K562 (cell line): ENCODE data around the gene FAM177B. TPM values are rescaled to one million over a fixed set of nuclear protein-coding genes. Genes with fewer than 3 reads are reported as not detected.
A peak's percentile ranks its signal among the peaks of the same experiment; 100 is the strongest.

Source experiments
- ATAC-seq: fragments of 200-7000 bp; cut with Tn5 transposase; 3 replicates; pipeline ENCODE4 v1.9.1; 2020; ENCODE audit warnings: moderate library complexity
- BruUV-seq: library from RNA; stranded (reverse); fragments of 400-500 nt; replicated peaks from 2 replicates; lab custom pipeline; 2021; lab: Mats Ljungman, UMichigan
- CTCF ChIA-PET: fragments of 300-600 bp; formaldehyde crosslinking; extraction: SDS; loops from one replicate; lab custom pipeline; 2021; ENCODE audit warnings: low intra/inter-chr PET ratio; lab: Yijun Ruan, JAX
- POLR2A ChIA-PET: fragments of 300-600, 350-650 bp; sonication (Branson Sonifier 250); formaldehyde crosslinking; extraction: SDS; loops from one replicate; lab custom pipeline; 2021; ENCODE audit warnings: antibody characterized with exemption, inconsistent platforms; lab: Yijun Ruan, JAX
- DNase-seq, 4 experiments: peaks; one replicate each; pipeline versions ENCODE4 v3.0.0 to v3.0.0-alpha.2; 2011 to 2018; ENCODE audit warnings: low spot score in 3 of 4, mixed read lengths in 3 of 4; ENCODE audit errors: extremely low read depth in 1 of 4
- FAIRE-seq: peaks from 2 replicates; lab custom pipeline; 2011; peaks lifted over from hg19 to GRCh38; lab: Jason Lieb, UNC
- H2AFZ ChIP-seq: 2 replicates; pipeline ENCODE4 v1.6.0; 2011; ENCODE audit warnings: low read depth, low read length, control low read depth, inconsistent platforms
- H3K27ac ChIP-seq: fragments of 200-600 bp; 3 replicates; pipeline ENCODE4 v1.8.0; 2011; ENCODE audit warnings: low read depth, mild to moderate bottlenecking, control low read depth, inconsistent platforms, low read length, moderate library complexity, mixed read lengths; ENCODE audit errors: extremely low read depth
- H3K27me3 ChIP-seq, 2 experiments: fragments of 300-600 bp in 1 of 2; 2 replicates in 1 of 2; 3 replicates in 1 of 2; pipeline versions ENCODE4 v1.6.0 to v1.8.0; 2011; ENCODE audit warnings: inconsistent platforms in 2 of 2, low read length in 2 of 2, mild to moderate bottlenecking in 1 of 2, mixed read lengths in 1 of 2, moderate library complexity in 1 of 2; ENCODE audit not compliant: control insufficient read depth in 2 of 2, insufficient read depth in 2 of 2
- H3K36me3 ChIP-seq: fragments of 300-600 bp; 3 replicates; pipeline ENCODE4 v1.8.0; 2011; ENCODE audit warnings: mild to moderate bottlenecking, low read length, inconsistent platforms; ENCODE audit not compliant: control insufficient read depth, insufficient read depth
- H3K4me1 ChIP-seq, 2 experiments: fragments of 200-600 bp in 1 of 2; replicated peaks in 1 of 2; 2 replicates in 1 of 2; 3 replicates in 1 of 2; pipeline versions ENCODE4 v1.5.1 to v1.8.0; 2011; ENCODE audit warnings: inconsistent platforms in 2 of 2, low read length in 2 of 2, mild to moderate bottlenecking in 1 of 2, mixed read lengths in 1 of 2, moderate library complexity in 1 of 2; ENCODE audit not compliant: control insufficient read depth in 2 of 2, insufficient read depth in 2 of 2
- H3K4me2 ChIP-seq: 2 replicates; pipeline ENCODE4 v1.6.1; 2011; ENCODE audit warnings: low read length, control low read depth, inconsistent platforms, mixed read lengths; ENCODE audit not compliant: insufficient read depth
- H3K4me3 ChIP-seq: fragments of 200-600 bp; sonication (generic), shearing (Covaris generic); 2 replicates; pipeline ENCODE4 v1.5.1; 2016; ENCODE audit warnings: control low read depth, inconsistent platforms
- H3K79me2 ChIP-seq: fragments of 200-600 bp; 3 replicates; pipeline ENCODE4 v1.8.0; 2011; ENCODE audit warnings: low read length, inconsistent platforms; ENCODE audit not compliant: control insufficient read depth, insufficient read depth
- H3K9ac ChIP-seq, 2 experiments: 2 replicates each; pipeline versions ENCODE4 v1.6.0 to v1.6.1; 2011; ENCODE audit warnings: low read depth in 2 of 2, low read length in 2 of 2, control low read depth in 1 of 2, inconsistent platforms in 1 of 2, mild to moderate bottlenecking in 1 of 2, mixed read lengths in 1 of 2; ENCODE audit not compliant: insufficient read depth in 1 of 2
- H3K9me1 ChIP-seq: one replicate; pipeline ENCODE4 v1.6.0; 2011; ENCODE audit warnings: inconsistent platforms, mild to moderate bottlenecking, low read length, moderate library complexity; ENCODE audit not compliant: control insufficient read depth, insufficient read depth
- H3K9me3 ChIP-seq: replicated peaks from 2 replicates; pipeline ENCODE4 v1.5.1; 2011; ENCODE audit warnings: low read depth, low read length, inconsistent platforms; ENCODE audit not compliant: control insufficient read depth, insufficient read depth
- H4K20me1 ChIP-seq: replicated peaks from 2 replicates; pipeline ENCODE4 v1.6.1; 2011; ENCODE audit warnings: low read length, inconsistent platforms, mixed read lengths; ENCODE audit not compliant: control insufficient read depth, insufficient read depth
- CTCF ChIP-seq, 3 experiments: IDR thresholded peaks in 2 of 3; conservative IDR thresholded peaks in 1 of 3; 2 replicates each; pipeline ENCODE4 v1.5.1; 2011 to 2012; ENCODE audit warnings: low read length in 3 of 3, mild to moderate bottlenecking in 3 of 3, control low read depth in 2 of 3, improper control_type of control experiment in 1 of 3, inconsistent platforms in 1 of 3, low read depth in 1 of 3, mixed read lengths in 1 of 3, moderate library complexity in 1 of 3; ENCODE audit not compliant: insufficient read depth in 2 of 3
- DEAF1 ChIP-seq: fragments of 450-650 bp; formaldehyde crosslinking; IDR thresholded peaks from 2 replicates; pipeline ENCODE4 v1.4.0; 2020; ENCODE audit warnings: mild to moderate bottlenecking, moderate library complexity
- GABPB1 ChIP-seq: sonication (generic); formaldehyde crosslinking; IDR thresholded peaks from 2 replicates; pipeline ENCODE4 v1.8.0; 2022; ENCODE audit warnings: mild to moderate bottlenecking, missing genetic modification reagents
- GMEB1 ChIP-seq: fragments of 250-450 bp; sonication (Bioruptor Pico); IDR thresholded peaks from 2 replicates; pipeline ENCODE4 v1.4.0; 2020; ENCODE audit warnings: mild to moderate bottlenecking
- RAD21 ChIP-seq, 2 experiments: fragments of 250-450 bp in 1 of 2; fragments of 450-650 bp in 1 of 2; sonication (Bioruptor Pico) in 1 of 2; formaldehyde crosslinking in 1 of 2; IDR thresholded peaks in 1 of 2; conservative IDR thresholded peaks in 1 of 2; 2 replicates each; pipeline versions ENCODE4 v1.4.0 to v1.8.0; 2020 to 2022; ENCODE audit warnings: mild to moderate bottlenecking in 2 of 2, moderate library complexity in 1 of 2
- SMC3 ChIP-seq: conservative IDR thresholded peaks from 2 replicates; pipeline ENCODE4 v1.6.1; 2011; ENCODE audit warnings: low read depth, low read length, improper control_type of control experiment; ENCODE audit not compliant: insufficient read depth
- ZNF280B ChIP-seq: fragments of 250-450 bp; sonication (Bioruptor Pico); IDR thresholded peaks from 2 replicates; pipeline ENCODE4 v1.5.1; 2021; ENCODE audit warnings: mild to moderate bottlenecking
- WGBS: fragments of 100-300 bp; shearing (Covaris generic); methylation state at CpG from one replicate; pipeline ENCODE4 v1.1.6; 2016; ENCODE audit warnings: low coverage, mixed read lengths; ENCODE audit not compliant: insufficient coverage; ENCODE audit errors: missing lambda C conversion rate; 5-methylcytosine and 5-hydroxymethylcytosine counted together
- in situ Hi-C: fragments of 300-500 bp; cut with MboI; formaldehyde crosslinking; loops from 4 replicates; pipeline ENCODE4 v1.15.0; 2018; ENCODE audit warnings: inconsistent platforms, mixed read lengths
- intact Hi-C: fragments of 100-400 bp; cut with micrococcal nuclease; formaldehyde crosslinking; loops from 2 replicates; pipeline ENCODE4 v1.14.2; 2022
- polyA plus RNA-seq, 8 experiments: library from polyadenylated mRNA; depleted of rRNA in 4 of 8; stranded (reverse) in 5 of 8; unstranded in 3 of 8; fragments of >200 nt; fragmentation: Nextera tagmentation in 2 of 8; fragmentation: Illumina TruSeq in 1 of 8; extraction: Ambion mirVana in 2 of 8; extraction: Trizol in 1 of 8; gene quantifications; 2 replicates each; pipeline versions ENCODE4 v1.2.1 to v1.2.3, GENCODE V29; 2011 to 2014; ENCODE audit warnings: inconsistent platforms in 1 of 8, missing spikeins in 1 of 8
- total RNA-seq, 7 experiments: library from RNA; depleted of rRNA in 6 of 7; stranded (reverse); fragments of >200 nt in 6 of 7; fragmentation: Illumina TruSeq in 2 of 7; extraction: Trizol in 2 of 7; gene quantifications; 2 replicates each; pipeline versions ENCODE4 v1.2.1 to v1.2.3, GENCODE V29; 2011 to 2021; ENCODE audit warnings: low replicate concordance in 1 of 7

Gene FAM177B
- total and polyA plus RNA-seq, 9 of the 15 experiments (the other 6 are each of a cell fraction or from before 2014, with no cell fraction given) = not detected

GRCh38 chr1:222792744-222793143 lies 55.7 kb downstream of the FAM177B start:
- no peak overlapping the region for H3K4me3 ChIP-seq
- H3K9me1 ChIP-seq = no peaks in the 10 kb centered on the region
- no peak overlapping the region for H3K9ac ChIP-seq
- H4K20me1 ChIP-seq = no peaks in the 10 kb centered on the region
- no peaks in the 10 kb centered on the region for H3K36me3 ChIP-seq
- H3K27me3 ChIP-seq = 0 out of 5 replicates have a peak, but pooled peaks cover 0 to 5% of the 10 kb centered on the region in 2 experiments
- no peaks in the 10 kb centered on the region for H3K79me2 ChIP-seq
- POLR2A ChIA-PET = no interaction called here
- peak in 3 of 4 experiments; percentile 16 to 38 (median 29) for DNase-seq
- WGBS = 0% methylated on average over 2 of the region's 2 CpGs
- H3K4me2 ChIP-seq = no peak overlapping the region
- no peaks in the 10 kb centered on the region; the same call in 1 of the 2 replicates for H3K9me3 ChIP-seq
- CTCF ChIA-PET = interaction anchor here (1.1 to 2.0 kb wide), 3 partner anchors 288 to 892 kb away, joined by 3 to 13 read pairs (median 4); no protein-coding TSS in a partner anchor
- H3K27ac ChIP-seq = no peak overlapping the region
- ATAC-seq = peak; percentile 42; the same call in 1 of the 3 replicates
- H2AFZ ChIP-seq = no peak overlapping the region
- in situ Hi-C loops = loop anchor here (10.0 to 25.0 kb wide), 2 partner anchors 292 to 870 kb away; partner anchors contain the start of gene CAPN8
- intact Hi-C loops = loop anchor here (1.0 to 2.0 kb wide), 3 partner anchors 289 to 892 kb away; no protein-coding TSS in a partner anchor
- FAIRE-seq = no peak
- no TSS peak for BruUV-seq
- no peaks in the 10 kb centered on the region for H3K4me1 ChIP-seq
- TF ChIP-seq CTCF (IDR thresholded peaks at IDR 0.05 in 2 of 3, conservative IDR thresholded peaks at IDR 0.05 in 1 of 3; ENCODE audit: insufficient read depth in 2 of 3, low read depth in 1 of 3, low read length in 3 of 3) = peak in 2 of 3 experiments; percentile 33 to 64; a peak in 4 of 6 replicates
- peak; percentile 76 for TF ChIP-seq DEAF1 (CRISPR knock-in tag)
- TF ChIP-seq SMC3 = peak; percentile 28; the same call in 1 of the 2 replicates
- no peak for TF ChIP-seq ZNF280B (CRISPR knock-in tag)
- peak; percentile 79 to 82 for TF ChIP-seq RAD21 (CRISPR knock-in tag; conservative IDR thresholded peaks at IDR 0.05 in 1 of 2, IDR thresholded peaks at IDR 0.05 in 1 of 2)
- TF ChIP-seq GABPB1 (CRISPR knock-in tag) = no peak
- TF ChIP-seq GMEB1 = no peak
